Endothelial cell of umbilical vein (primary cell): ENCODE measurements around the gene APBA3. TPM values are rescaled to one million over a fixed set of nuclear protein-coding genes. Genes with fewer than 3 reads are reported as not detected.

Experiments used
- BruUV-seq: library from RNA; stranded (reverse); fragments of 400-500 nt; replicated peaks from 2 replicates; lab custom pipeline; 2021; lab: Mats Ljungman, UMichigan
- CTCF ChIA-PET: fragments of 300-600, 350-600 bp; sonication (Branson Sonifier 250); formaldehyde crosslinking; loops from one replicate; lab custom pipeline; 2021; ENCODE audit warnings: antibody characterized with exemption, inconsistent platforms; lab: Charles Lee
- POLR2A ChIA-PET: fragments of 300-600, 350-600 bp; sonication (Branson Sonifier 250); formaldehyde crosslinking; loops from one replicate; lab custom pipeline; 2021; ENCODE audit warnings: antibody characterized with exemption, inconsistent platforms; lab: Charles Lee
- DNase-seq: peaks from one replicate; pipeline ENCODE4 v3.0.0-alpha.2; 2011; ENCODE audit warnings: low read depth, low spot score
- FAIRE-seq: peaks from 2 replicates; lab custom pipeline; 2011; peaks lifted over from hg19 to GRCh38; lab: Jason Lieb, UNC
- H2AFZ ChIP-seq: 2 replicates; pipeline ENCODE4 v1.6.0; 2012; ENCODE audit warnings: low read depth, low read length, control low read depth, inconsistent platforms
- H3K27ac ChIP-seq: 2 replicates; pipeline ENCODE4 v1.5.1; 2011; ENCODE audit warnings: low read depth, mild to moderate bottlenecking, control low read depth, low read length, moderate library complexity; ENCODE audit not compliant: insufficient read depth
- H3K27me3 ChIP-seq, 2 experiments: 2 replicates each; pipeline versions ENCODE4 v1.6.0 to v1.6.1; 2011; ENCODE audit warnings: low read length in 2 of 2, mixed read lengths in 1 of 2; ENCODE audit not compliant: control insufficient read depth in 2 of 2, insufficient read depth in 2 of 2
- H3K36me3 ChIP-seq, 2 experiments: 2 replicates in 1 of 2; 3 replicates in 1 of 2; pipeline ENCODE4 v1.5.1; 2011; ENCODE audit warnings: low read length in 2 of 2, mild to moderate bottlenecking in 1 of 2, moderate library complexity in 1 of 2; ENCODE audit not compliant: control insufficient read depth in 2 of 2, insufficient read depth in 2 of 2; ENCODE audit errors: extremely low read depth in 1 of 2
- H3K4me1 ChIP-seq: 3 replicates; pipeline ENCODE4 v1.5.1; 2011; ENCODE audit warnings: mild to moderate bottlenecking, low read length; ENCODE audit not compliant: control insufficient read depth, insufficient read depth; ENCODE audit errors: extremely low read depth
- H3K4me2 ChIP-seq: 2 replicates; pipeline ENCODE4 v1.6.1; 2011; ENCODE audit warnings: low read length, control low read depth, mixed read lengths; ENCODE audit not compliant: insufficient read depth
- H3K4me3 ChIP-seq, 3 experiments: fragments of 200-600 bp in 1 of 3; sonication (generic), shearing (Covaris generic) in 1 of 3; replicated peaks in 1 of 3; 2 replicates each; pipeline ENCODE4 v1.5.1; 2011 to 2016; ENCODE audit warnings: control low read depth in 3 of 3, low read length in 3 of 3, mild to moderate bottlenecking in 2 of 3, inconsistent platforms in 1 of 3, low read depth in 1 of 3, moderate library complexity in 1 of 3; ENCODE audit not compliant: insufficient read depth in 1 of 3
- H3K79me2 ChIP-seq: 2 replicates; pipeline ENCODE4 v1.6.0; 2012; ENCODE audit warnings: low read length, inconsistent platforms; ENCODE audit not compliant: control insufficient read depth, insufficient read depth
- H3K9ac ChIP-seq: replicated peaks from 2 replicates; pipeline ENCODE3; 2011; ENCODE audit warnings: low read length, control low read depth; ENCODE audit not compliant: insufficient read depth; ENCODE audit errors: extremely low read depth
- H3K9me1 ChIP-seq: replicated peaks from 3 replicates; pipeline ENCODE4 v1.6.0; 2011; ENCODE audit warnings: mild to moderate bottlenecking, low read length; ENCODE audit not compliant: control insufficient read depth, insufficient read depth; ENCODE audit errors: extremely low read depth
- H3K9me3 ChIP-seq: replicated peaks from 2 replicates; pipeline ENCODE4 v1.5.1; 2012; ENCODE audit warnings: low read length, inconsistent platforms; ENCODE audit not compliant: control insufficient read depth, insufficient read depth
- H4K20me1 ChIP-seq: replicated peaks from 2 replicates; pipeline ENCODE3; 2011; ENCODE audit warnings: mild to moderate bottlenecking, low read length; ENCODE audit not compliant: control insufficient read depth, insufficient read depth; ENCODE audit errors: extremely low read depth
- CTCF ChIP-seq, 2 donors: IDR thresholded peaks; 1 replicate in 1 of 2; 2 replicates in 1 of 2; pipeline ENCODE4 v1.5.1; 2011; ENCODE audit warnings: low read length in 2 of 2, mild to moderate bottlenecking in 2 of 2, moderate library complexity in 2 of 2, control low read depth in 1 of 2, inconsistent platforms in 1 of 2, low read depth in 1 of 2; ENCODE audit not compliant: insufficient read depth in 1 of 2; ENCODE audit errors: extremely low read depth in 1 of 2
- FOS ChIP-seq: IDR thresholded peaks from 2 replicates; pipeline ENCODE4 v1.6.1; 2011; ENCODE audit warnings: mild to moderate bottlenecking, low read length, moderate library complexity, borderline replicate concordance; ENCODE audit not compliant: insufficient read depth
- GATA2 ChIP-seq: IDR thresholded peaks from 2 replicates; pipeline ENCODE4 v1.7.0; 2011; ENCODE audit warnings: low read depth, mild to moderate bottlenecking, moderate library complexity, mixed read lengths, low read length; ENCODE audit not compliant: insufficient read length, insufficient read depth
- MAX ChIP-seq: IDR thresholded peaks from 2 replicates; pipeline ENCODE4 v1.6.1; 2011; ENCODE audit not compliant: insufficient read depth, insufficient read length
- POLR2AphosphoS5 ChIP-seq: IDR thresholded peaks from 2 replicates; pipeline ENCODE4 v1.6.1; 2012; ENCODE audit warnings: low read depth, mild to moderate bottlenecking, control low read depth, low read length, moderate library complexity; ENCODE audit not compliant: insufficient read depth
- dilution Hi-C: fragments of 300-500 bp; cut with MboI; formaldehyde crosslinking; loops from one replicate; pipeline ENCODE4 v1.15.0; 2019; ENCODE audit warnings: low sequenced_read_pairs; ENCODE audit not compliant: extremely low pct_ligation_motif_present
- intact Hi-C: fragments of 100-400 bp; cut with micrococcal nuclease; formaldehyde crosslinking; loops from one replicate; pipeline ENCODE4 v1.10.0; 2022
- polyA plus RNA-seq, 4 experiments: library from polyadenylated mRNA; depleted of rRNA in 3 of 4; stranded (reverse) in 3 of 4; unstranded in 1 of 4; fragments of >200 nt; gene quantifications; 2 replicates each; pipeline versions ENCODE4 v1.2.1 to v1.2.3, GENCODE V29; 2011 to 2012; ENCODE audit warnings: missing spikeins in 1 of 4
- total RNA-seq: library from RNA; stranded (reverse); gene quantifications from 2 replicates; pipeline ENCODE4 v1.2.3, GENCODE V29; 2021

APBA3 gene
- total and polyA plus RNA-seq, 2 donors (not counting 3 experiments of a cell fraction or from before 2014, with no cell fraction given) = 23.4 to 25.1 TPM

- H3K4me2 ChIP-seq = no peak overlapping the region
- H3K9me1 ChIP-seq = no peaks in the 10 kb centered on the region
- CTCF ChIA-PET = interaction anchor here (1.5 kb wide), 1 partner anchor 31 kb away, joined by 6 read pairs; no protein-coding TSS in a partner anchor
- dilution Hi-C loops = no loop called here
- no peaks in the 10 kb centered on the region for H4K20me1 ChIP-seq
- H3K9me3 ChIP-seq = no peaks in the 10 kb centered on the region
- no TSS peak for BruUV-seq
- H3K9ac ChIP-seq = no peak overlapping the region
- FAIRE-seq (no peak), DNase-seq (no peak)
- H3K4me3 ChIP-seq = no peak overlapping the region
- intact Hi-C loops = no loop called here
- H3K79me2 ChIP-seq = no peaks in the 10 kb centered on the region
- H3K27me3 ChIP-seq = no peaks in the 10 kb centered on the region
- no peak for TF ChIP-seq MAX
- TF ChIP-seq POLR2AphosphoS5 = no peak
- POLR2A ChIA-PET = interaction anchor here (0.6 kb wide), 1 partner anchor 95 kb away, joined by 3 read pairs; no protein-coding TSS in a partner anchor
- no peaks in the 10 kb centered on the region for H3K36me3 ChIP-seq
- no peak overlapping the region for H2AFZ ChIP-seq
- H3K4me1 ChIP-seq = no peaks in the 10 kb centered on the region
- H3K27ac ChIP-seq = no peak overlapping the region
Observed at GRCh38 chr19:3790941-3791340, 29.4 kb upstream of the APBA3 start.

GRCh38 chr19:3790209-3790734, 28.8 kb upstream of the APBA3 start:
- no peak for FAIRE-seq
- no peak overlapping the region for H3K4me2 ChIP-seq
- H3K9me1 ChIP-seq = no peaks in the 10 kb centered on the region
- peaks cover 6% of the 10 kb centered on the region in 2 experiments for H3K27me3 ChIP-seq
- H3K27ac ChIP-seq = no peak overlapping the region
- H3K9me3 ChIP-seq = no peaks in the 10 kb centered on the region
- ChIA-PET POLR2A (interaction anchor here (0.6 kb wide), 1 partner anchor 96 kb away, joined by 3 read pairs; no protein-coding TSS in a partner anchor), CTCF (interaction anchor here (1.5 kb wide), 1 partner anchor 32 kb away, joined by 6 read pairs; no protein-coding TSS in a partner anchor)
- H2AFZ ChIP-seq = no peak overlapping the region
- no peaks in the 10 kb centered on the region for H3K4me1 ChIP-seq
- intact Hi-C loops = no loop called here
- no peaks in the 10 kb centered on the region for H4K20me1 ChIP-seq
- H3K9ac ChIP-seq = no peak overlapping the region
- dilution Hi-C loops = no loop called here
- TF ChIP-seq POLR2AphosphoS5 (no peak), GATA2 (no peak), CTCF (IDR thresholded peaks at IDR 0.05; ENCODE audit: extremely low read depth in 1 of 2, insufficient read depth in 1 of 2, low read depth in 1 of 2, low read length in 2 of 2) (no peak), FOS (no peak)
- no peak for DNase-seq
- H3K36me3 ChIP-seq = no peaks in the 10 kb centered on the region
- no TSS peak for BruUV-seq
- no peaks in the 10 kb centered on the region for H3K79me2 ChIP-seq
- no peak overlapping the region for H3K4me3 ChIP-seq
